H1 (cell line): ENCODE measurements around the gene FBXO46. TPM values are rescaled to one million over a fixed set of nuclear protein-coding genes. Genes with fewer than 3 reads are reported as not detected.

Experiments
- CTCF ChIA-PET: fragments of 300-600 bp; sonication (Branson Sonifier 250); formaldehyde crosslinking; loops from one replicate; lab custom pipeline; 2021; ENCODE audit not compliant: partially characterized antibody; lab: Charles Lee
- POLR2A ChIA-PET: fragments of 300-600 bp; sonication (Branson Sonifier 250); formaldehyde crosslinking; loops from one replicate; lab custom pipeline; 2021; ENCODE audit warnings: inconsistent platforms; ENCODE audit not compliant: partially characterized antibody; lab: Charles Lee
- DNase-seq, 2 experiments: peaks; one replicate each; pipeline versions ENCODE4 v3.0.0 to v3.0.0-alpha.2; 2010 to 2022; ENCODE audit warnings: low spot score in 2 of 2, low read depth in 1 of 2, mixed read lengths in 1 of 2
- FAIRE-seq: peaks from 2 replicates; lab custom pipeline; 2011; peaks lifted over from hg19 to GRCh38; lab: Jason Lieb, UNC
- H2AFZ ChIP-seq: 2 replicates; pipeline ENCODE4 v1.8.1; 2012; ENCODE audit warnings: low read length, inconsistent platforms
- H2AK5ac ChIP-seq: 2 replicates; pipeline ENCODE4 v1.6.1; 2013; ENCODE audit warnings: low read depth, low read length
- H2BK120ac ChIP-seq: replicated peaks from 2 replicates; pipeline ENCODE3; 2013; ENCODE audit warnings: low read depth, low read length, inconsistent platforms
- H2BK12ac ChIP-seq: 2 replicates; pipeline ENCODE4 v1.6.1; 2013; ENCODE audit warnings: low read depth, low read length
- H2BK15ac ChIP-seq: 2 replicates; pipeline ENCODE4 v1.6.1; 2013; ENCODE audit warnings: low read length
- H2BK20ac ChIP-seq: 2 replicates; pipeline ENCODE4 v1.6.1; 2013; ENCODE audit warnings: low read length
- H2BK5ac ChIP-seq: 2 replicates; pipeline ENCODE4 v1.6.1; 2013; ENCODE audit warnings: low read depth, low read length
- H3K14ac ChIP-seq: 2 replicates; pipeline ENCODE4 v1.6.1; 2013; ENCODE audit warnings: inconsistent platforms; ENCODE audit not compliant: insufficient read length
- H3K18ac ChIP-seq: 2 replicates; pipeline ENCODE4 v1.6.1; 2013; ENCODE audit warnings: low read length; ENCODE audit errors: extremely low read depth
- H3K23ac ChIP-seq: 2 replicates; pipeline ENCODE4 v1.6.1; 2013; ENCODE audit warnings: inconsistent platforms; ENCODE audit not compliant: insufficient read length
- H3K23me2 ChIP-seq: 2 replicates; pipeline ENCODE4 v1.6.1; 2013; ENCODE audit warnings: low read depth, low read length
- H3K27ac ChIP-seq: 2 replicates; pipeline ENCODE4 v1.6.1; 2011; ENCODE audit warnings: low read depth, low read length, inconsistent platforms
- H3K27me3 ChIP-seq, 4 experiments: replicated peaks in 1 of 4; 1 replicate in 1 of 4; 2 replicates in 3 of 4; pipeline versions ENCODE4 v1.6.1 to v1.8.1; 2011 to 2013; ENCODE audit warnings: low read length in 3 of 4, mild to moderate bottlenecking in 3 of 4, inconsistent platforms in 2 of 4, mixed read lengths in 2 of 4, moderate library complexity in 1 of 4; ENCODE audit not compliant: control insufficient read depth in 3 of 4, insufficient read depth in 3 of 4; ENCODE audit errors: extremely low read depth in 1 of 4
- H3K36me3 ChIP-seq, 4 experiments: 2 replicates each; pipeline versions ENCODE4 v1.6.1 to v1.8.1; 2011 to 2013; ENCODE audit warnings: mild to moderate bottlenecking in 4 of 4, low read length in 3 of 4, moderate library complexity in 2 of 4, control low read depth in 1 of 4, inconsistent platforms in 1 of 4; ENCODE audit not compliant: insufficient read depth in 4 of 4, control insufficient read depth in 2 of 4
- H3K4ac ChIP-seq: replicated peaks from 2 replicates; pipeline ENCODE3; 2013; ENCODE audit warnings: low read length, low read depth, mixed read lengths, inconsistent platforms; ENCODE audit not compliant: insufficient read length
- H3K4me1 ChIP-seq, 4 experiments: replicated peaks in 1 of 4; 1 replicate in 1 of 4; 2 replicates in 3 of 4; pipeline versions ENCODE4 v1.6.1 to v1.8.1; 2011 to 2013; ENCODE audit warnings: low read length in 3 of 4, inconsistent platforms in 2 of 4, mixed read lengths in 1 of 4; ENCODE audit not compliant: insufficient read depth in 4 of 4, control insufficient read depth in 3 of 4
- H3K4me2 ChIP-seq, 2 experiments: 2 replicates each; pipeline versions ENCODE4 v1.6.1 to v1.8.1; 2011 to 2013; ENCODE audit warnings: low read depth in 2 of 2, low read length in 2 of 2, control low read depth in 1 of 2, inconsistent platforms in 1 of 2, mild to moderate bottlenecking in 1 of 2; ENCODE audit not compliant: insufficient read depth in 1 of 2
- H3K4me3 ChIP-seq, 4 experiments: fragments of 200-600, 300-600 bp in 1 of 4; sonication (generic), shearing (Covaris generic), sonication (Bioruptor Twin) in 1 of 4; 2 replicates each; pipeline versions ENCODE4 v1.5.1 to v1.8.1; 2011 to 2016; ENCODE audit warnings: low read length in 4 of 4, low read depth in 3 of 4, control low read depth in 2 of 4, inconsistent platforms in 2 of 4, mild to moderate bottlenecking in 2 of 4, mixed read lengths in 1 of 4, moderate library complexity in 1 of 4; ENCODE audit not compliant: insufficient read depth in 2 of 4; ENCODE audit errors: extremely low read depth in 1 of 4
- H3K56ac ChIP-seq: replicated peaks from 2 replicates; pipeline ENCODE3; 2013; ENCODE audit warnings: low read depth, mild to moderate bottlenecking, mixed read lengths, low read length, inconsistent platforms; ENCODE audit not compliant: insufficient read length
- H3K79me1 ChIP-seq: 2 replicates; pipeline ENCODE4 v1.6.1; 2013; ENCODE audit warnings: low read depth, low read length, control low read depth
- H3K79me2 ChIP-seq, 2 experiments: 2 replicates each; pipeline versions ENCODE4 v1.6.1 to v1.8.1; 2012 to 2013; ENCODE audit warnings: low read length in 2 of 2, mild to moderate bottlenecking in 2 of 2, inconsistent platforms in 1 of 2; ENCODE audit not compliant: insufficient read depth in 2 of 2, control insufficient read depth in 1 of 2
- H3K9ac ChIP-seq, 4 experiments: replicated peaks in 1 of 4; 1 replicate in 1 of 4; 2 replicates in 3 of 4; pipeline versions ENCODE4 v1.6.1 to v1.8.1; 2011 to 2013; ENCODE audit warnings: low read depth in 3 of 4, low read length in 3 of 4, control low read depth in 2 of 4, mild to moderate bottlenecking in 2 of 4, moderate library complexity in 2 of 4, inconsistent platforms in 1 of 4; ENCODE audit errors: extremely low read depth in 1 of 4
- H3K9me3 ChIP-seq, 2 experiments: 2 replicates each; pipeline versions ENCODE4 v1.6.1 to v1.8.1; 2012 to 2013; ENCODE audit warnings: mild to moderate bottlenecking in 2 of 2, moderate library complexity in 2 of 2, control low read depth in 1 of 2, inconsistent platforms in 1 of 2, low read depth in 1 of 2, low read length in 1 of 2, mixed read lengths in 1 of 2; ENCODE audit not compliant: insufficient read depth in 2 of 2
- H4K20me1 ChIP-seq, 2 experiments: replicated peaks in 1 of 2; 2 replicates each; pipeline versions ENCODE3 to v1.8.1; 2011 to 2013; ENCODE audit warnings: inconsistent platforms in 2 of 2, low read length in 2 of 2, mild to moderate bottlenecking in 1 of 2; ENCODE audit not compliant: insufficient read depth in 2 of 2, control insufficient read depth in 1 of 2
- H4K5ac ChIP-seq: 2 replicates; pipeline ENCODE4 v1.6.1; 2013; ENCODE audit warnings: low read length, low read depth, mixed read lengths, inconsistent platforms; ENCODE audit not compliant: insufficient read length
- H4K8ac ChIP-seq: 2 replicates; pipeline ENCODE4 v1.8.0; 2013; ENCODE audit warnings: mild to moderate bottlenecking, moderate library complexity, low read length, inconsistent platforms; ENCODE audit not compliant: insufficient read depth; ENCODE audit errors: extremely low read depth
- H4K91ac ChIP-seq: replicated peaks from 2 replicates; pipeline ENCODE3; 2013; ENCODE audit warnings: low read length, mixed read lengths, inconsistent platforms; ENCODE audit not compliant: insufficient read length
- ASH2L ChIP-seq: fragments of 200-600, 300-600 bp; sonication (generic); IDR thresholded peaks from one replicate; pipeline ENCODE4 v1.7.1; 2017; ENCODE audit warnings: low read length
- GABPA ChIP-seq: IDR thresholded peaks from 2 replicates; pipeline ENCODE4 v1.6.1; 2011; ENCODE audit warnings: mild to moderate bottlenecking, low read length, moderate library complexity, borderline replicate concordance; ENCODE audit not compliant: insufficient read depth
- KDM5A ChIP-seq: fragments of 200-600 bp; IDR thresholded peaks from 2 replicates; pipeline ENCODE4 v1.7.1; 2012; ENCODE audit warnings: mild to moderate bottlenecking, low read length, inconsistent platforms, mixed read lengths
- POLR2A ChIP-seq, 2 experiments: IDR thresholded peaks; 1 replicate in 1 of 2; 2 replicates in 1 of 2; pipeline ENCODE4 v1.6.1; 2011; ENCODE audit warnings: low read depth in 2 of 2, low read length in 2 of 2, mild to moderate bottlenecking in 2 of 2; ENCODE audit errors: control extremely low read depth in 1 of 2
- POLR2AphosphoS5 ChIP-seq: IDR thresholded peaks from 2 replicates; pipeline ENCODE4 v1.6.1; 2011; ENCODE audit warnings: low read depth, low read length
- SAP30 ChIP-seq: fragments of 300-600 bp; sonication (generic); IDR thresholded peaks from 2 replicates; pipeline ENCODE4 v1.7.1; 2012; ENCODE audit warnings: low read length, moderate library complexity, mild to moderate bottlenecking, inconsistent platforms; ENCODE audit not compliant: insufficient read depth, insufficient replicate concordance
- WGBS, 2 experiments: shearing (Covaris generic) in 1 of 2; methylation state at CpG; one replicate each; pipeline versions ENCODE4 v1.1.6 to v1.1.7; 2013 to 2015; ENCODE audit warnings: low lambda C conversion rate in 2 of 2, mixed read lengths in 2 of 2, inconsistent platforms in 1 of 2, low coverage in 1 of 2, missing lambda C conversion rate in 1 of 2; ENCODE audit not compliant: insufficient replicate concordance in 2 of 2, insufficient coverage in 1 of 2, insufficient read length in 1 of 2; ENCODE audit errors: extremely low coverage in 1 of 2, missing lambda C conversion rate in 1 of 2; 5-methylcytosine and 5-hydroxymethylcytosine counted together
- polyA plus RNA-seq, 7 experiments: library from polyadenylated mRNA; depleted of rRNA in 3 of 7; stranded (reverse) in 5 of 7; unstranded in 2 of 7; fragments of >200 nt in 5 of 7; fragments of 200-250 nt in 2 of 7; gene quantifications; 1 replicate in 5 of 7; 2 replicates in 1 of 7; 4 replicates in 1 of 7; pipeline versions ENCODE4 v1.2.1 to v1.2.3, GENCODE V29; 2011 to 2013; ENCODE audit warnings: missing spikeins in 2 of 7, mixed read lengths in 2 of 7
- total RNA-seq: library from RNA; stranded (reverse); fragmentation: NEBNext Ultra II Directional; extraction: Animal tissue kit (Norgen Biotek cat#: 25700); gene quantifications from 2 replicates; pipeline ENCODE4 v1.2.1, GENCODE V29; 2021

FBXO46 gene
- total and polyA plus RNA-seq, 2 of the 8 experiments (the other 6 are each of a cell fraction or from before 2014, with no cell fraction given): 11.2 to 38.9 TPM

DNA sequence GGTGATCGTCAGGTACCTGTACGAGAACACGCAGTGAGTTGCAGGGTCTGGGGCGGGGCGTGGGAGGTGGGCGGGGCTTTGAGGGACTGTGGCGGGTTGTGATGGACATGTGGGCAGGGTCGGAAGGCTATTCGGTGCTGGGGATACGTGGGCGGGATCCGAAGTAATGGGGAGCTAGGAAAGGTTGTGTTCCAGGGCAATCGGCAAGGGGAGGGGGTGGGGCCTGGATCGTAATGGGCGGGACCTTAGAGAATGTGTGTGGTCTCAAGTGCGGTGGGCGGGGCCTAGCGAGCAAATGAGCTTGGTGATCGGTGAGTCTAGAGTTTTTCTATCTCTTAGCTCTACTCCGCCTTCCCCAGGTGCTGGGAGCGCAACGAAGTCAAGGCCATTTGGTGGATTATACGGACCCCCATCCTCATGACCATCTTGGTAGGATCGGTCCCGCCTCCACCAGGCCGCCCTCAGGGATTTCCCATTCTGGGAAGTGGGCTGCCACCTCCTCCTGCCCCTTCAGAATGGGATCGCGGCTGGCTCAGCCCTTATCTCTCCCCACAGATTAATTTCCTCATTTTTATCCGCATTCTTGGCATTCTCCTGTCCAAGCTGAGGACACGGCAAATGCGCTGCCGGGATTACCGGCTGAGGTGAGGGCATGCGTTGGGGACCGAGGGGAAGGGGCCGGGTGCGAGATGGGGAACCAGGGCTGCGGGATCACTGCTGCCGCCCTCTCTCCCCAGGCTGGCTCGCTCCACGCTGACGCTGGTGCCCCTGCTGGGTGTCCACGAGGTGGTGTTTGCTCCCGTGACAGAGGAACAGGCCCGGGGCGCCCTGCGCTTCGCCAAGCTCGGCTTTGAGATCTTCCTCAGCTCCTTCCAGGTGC lies 53.1 kb downstream of the FBXO46 start:
- Histone ChIP-seq H2BK20ac (no peak overlapping the region), H2BK5ac (peak overlapping the region; percentile 66; the same call in 1 of the 2 replicates), H3K9ac (peak overlapping the region in 2 of 4 experiments; percentile 34 to 39; a peak in 2 of 7 replicates), H3K9me3 (no peaks in the 10 kb centered on the region), H2AK5ac (no peak overlapping the region), H4K20me1 (no peaks in the 10 kb centered on the region), H3K4me2 (peak overlapping the region; percentile 74 to 89), H4K5ac (no peak overlapping the region), H3K56ac (no peak overlapping the region), H3K4me1 (peaks cover 0 to 9% (median 5%) of the 10 kb centered on the region in 4 experiments; a peak in 5 of 7 replicates), H3K4ac (no peak overlapping the region), H3K18ac (peak overlapping the region; percentile 42), H4K8ac (peak overlapping the region; percentile 87), H3K23ac (no peak overlapping the region), H3K4me3 (peak overlapping the region; percentile 64 to 88 (median 74)), H3K27ac (no peak overlapping the region), H2BK12ac (no peak overlapping the region), H2BK15ac (no peak overlapping the region; the same call in 1 of the 2 replicates), H2BK120ac (no peak overlapping the region), H3K23me2 (peaks cover 10% of the 10 kb centered on the region), H4K91ac (peak overlapping the region; percentile 6), H3K27me3 (peaks cover 0 to 9% (median 0%) of the 10 kb centered on the region in 4 experiments; a peak in 4 of 7 replicates), H3K14ac (no peak overlapping the region), H3K36me3 (no peaks in the 10 kb centered on the region), H2AFZ (peak overlapping the region; percentile 66; the same call in 1 of the 2 replicates), H3K79me1 (no peaks in the 10 kb centered on the region), H3K79me2 (no peaks in the 10 kb centered on the region)
- DNase-seq (peak; percentile 96 to 99), FAIRE-seq (peak; percentile 95)
- WGBS, 2 experiments: 4% methylated on average over 39 of the region's 49 CpGs; no CpG with 5 or more reads in 1 of the 2 experiments
- ChIA-PET CTCF (interaction anchor here (0.5 to 9.6 kb wide), 20 partner anchors 14 to 1036 kb away, joined by 3 to 98 read pairs (median 4); partner anchors contain the start of genes PPM1N, QPCTL, SIX5 and SNRPD2), POLR2A (interaction anchor here (0.6 to 3.7 kb wide), 15 partner anchors 8 to 286 kb away, joined by 3 to 32 read pairs (median 4); partner anchors contain the start of genes GIPR, QPCTL, SIX5 and SNRPD2)
- TF ChIP-seq POLR2AphosphoS5 (no peak), SAP30 (no peak), KDM5A (no peak), POLR2A (IDR thresholded peaks at IDR 0.05; ENCODE audit: control extremely low read depth in 1 of 2, low read depth in 2 of 2, low read length in 2 of 2) (no peak), GABPA (no peak), ASH2L (no peak)
